OCI-M1 (cell line): Measurements from ENCODE around the gene DCTN3.
A peak's percentile ranks its signal among the peaks of the same experiment; 100 is the strongest.

ENCODE experiments used
- DNase-seq: peaks from one replicate; lab custom pipeline; 2025; lab: John Stamatoyannopoulos, UW

The DCTN3 gene

GRCh38 chr9:34623374-34624235, 3.3 kb upstream of the DCTN3 start:
- no peak for DNase-seq

- no peak for DNase-seq
Measured at GRCh38 chr9:34615132-34615531, 5.2 kb downstream of the DCTN3 start.

- DNase-seq = peak; percentile 87
Measured at GRCh38 chr9:34612788-34613390, 7.4 kb downstream of the DCTN3 start.

- peak; percentile 90 for DNase-seq
Measured at GRCh38 chr9:34611811-34612787, 8.2 kb downstream of the DCTN3 start, which contains the start of gene RPP25L. Gene RPP25L, minus strand, starts transcription at chr9:34612097. Its CDS starts 801 bp downstream, at chr9:34611296.

- no peak for DNase-seq
Measured at GRCh38 chr9:34611251-34611810, 9.0 kb downstream of the DCTN3 start.

GRCh38 chr9:34610434-34611206, 9.7 kb downstream of the DCTN3 start:
- DNase-seq = peak; percentile 16

- no peak for DNase-seq
Measured at GRCh38 chr9:34607331-34607730, 13.0 kb downstream of the DCTN3 start.

GRCh38 chr9:34606905-34607304, 13.4 kb downstream of the DCTN3 start:
- no peak for DNase-seq

- no peak for DNase-seq
Measured at GRCh38 chr9:34606190-34606589, 14.1 kb downstream of the DCTN3 start.

- DNase-seq = peak; percentile 86
Measured at GRCh38 chr9:34603610-34604231, 16.6 kb downstream of the DCTN3 start.

GRCh38 chr9:34601937-34602573, 18.2 kb downstream of the DCTN3 start:
- DNase-seq = no peak

- no peak for DNase-seq
Measured at GRCh38 chr9:34600908-34601307, 19.4 kb downstream of the DCTN3 start.

- peak; percentile 10 for DNase-seq
Measured at GRCh38 chr9:34599546-34599945, 20.7 kb downstream of the DCTN3 start.

- no peak for DNase-seq
Measured at GRCh38 chr9:34594177-34594576, 26.1 kb downstream of the DCTN3 start.

GRCh38 chr9:34592895-34593601, 27.2 kb downstream of the DCTN3 start:
- no peak for DNase-seq

GRCh38 chr9:34591917-34592866, 28.1 kb downstream of the DCTN3 start:
- DNase-seq = no peak

GRCh38 chr9:34591248-34591916, 28.9 kb downstream of the DCTN3 start:
- DNase-seq = peak; percentile 81
